Esophagus (tissue), 2 donors: ENCODE results near the gene PARD3B. TPM values are rescaled to one million over a fixed set of nuclear protein-coding genes. Genes with fewer than 3 reads are reported as not detected.

Experiments
- H3K27ac ChIP-seq, 2 donors: one replicate each; pipeline ENCODE4 v1.5.1; 2013; ENCODE audit warnings: low read depth in 2 of 2, mild to moderate bottlenecking in 2 of 2, inconsistent platforms in 1 of 2, low read length in 1 of 2, moderate library complexity in 1 of 2
- H3K27me3 ChIP-seq, 2 donors: one replicate each; pipeline ENCODE4 v1.6.1; 2013; ENCODE audit warnings: low read length in 2 of 2, control low read depth in 1 of 2, mild to moderate bottlenecking in 1 of 2; ENCODE audit not compliant: insufficient read depth in 2 of 2, control insufficient read depth in 1 of 2
- H3K36me3 ChIP-seq, 2 donors: one replicate each; pipeline ENCODE4 v1.6.1; 2013; ENCODE audit warnings: low read length in 1 of 2; ENCODE audit not compliant: control insufficient read depth in 2 of 2, insufficient read depth in 2 of 2
- H3K4me1 ChIP-seq, 2 donors: one replicate each; pipeline ENCODE4 v1.6.1; 2013; ENCODE audit warnings: low read length in 1 of 2; ENCODE audit not compliant: control insufficient read depth in 2 of 2, insufficient read depth in 2 of 2
- H3K4me3 ChIP-seq, 2 donors: one replicate each; pipeline ENCODE4 v1.5.1; 2013; ENCODE audit warnings: low read length in 2 of 2, mild to moderate bottlenecking in 2 of 2, low read depth in 1 of 2, moderate library complexity in 1 of 2
- H3K9me3 ChIP-seq, 2 donors: one replicate each; pipeline ENCODE4 v1.6.1; 2013; ENCODE audit warnings: mild to moderate bottlenecking in 2 of 2, low read depth in 1 of 2, low read length in 1 of 2, moderate library complexity in 1 of 2; ENCODE audit not compliant: control insufficient read depth in 2 of 2, insufficient read depth in 1 of 2
- WGBS, 2 donors: extraction: QIAGEN DNeasy Blood & Tissue Kit; methylation state at CpG; one replicate each; pipeline ENCODE4 v1.1.7; 2013; 5-methylcytosine and 5-hydroxymethylcytosine counted together
- polyA plus RNA-seq, 2 donors: library from polyadenylated mRNA; stranded (reverse); fragments of 200-250 nt; gene quantifications; one replicate each; pipeline ENCODE4 v1.2.3, GENCODE V29; 2013
- donor health status: healthy with polysubstance abuse.
- donor health status: Bipolar disorder and iron deficiency.

PARD3B gene
- polyA plus RNA-seq, 2 donors: 1.2 to 1.3 TPM

DNA sequence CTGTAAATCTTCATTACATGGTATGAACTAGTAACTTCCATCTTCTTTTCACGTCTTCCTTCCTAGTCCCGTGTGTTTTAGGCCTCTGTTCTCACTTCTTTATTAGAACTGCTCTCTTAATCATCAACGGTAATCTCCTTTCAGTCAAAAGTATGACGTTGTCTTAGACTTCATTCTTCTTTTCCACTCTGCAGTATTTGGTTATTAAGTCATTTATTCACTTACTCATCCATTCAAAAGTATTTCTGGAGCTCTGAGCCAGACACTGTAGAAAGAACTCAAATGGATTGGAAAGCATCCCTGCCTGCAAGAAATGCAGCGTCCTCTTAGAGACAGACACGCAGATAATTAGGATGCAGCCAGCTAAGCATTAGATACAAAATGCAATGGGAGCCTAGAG lies 642.5 kb downstream of the PARD3B start:
- Histone ChIP-seq H3K4me3 (no peak overlapping the region), H3K36me3 (no peaks in the 10 kb centered on the region), H3K27me3 (no peaks in the 10 kb centered on the region), H3K27ac (no peak overlapping the region), H3K9me3 (no peaks in the 10 kb centered on the region), H3K4me1 (peaks cover 0 to 2% of the 10 kb centered on the region in 2 donors)
- WGBS, 2 donors: 71 to 82% methylated on average over 6 of the region's 6 CpGs

GRCh38 chr2:205188239-205189138 lies 643.2 kb downstream of the PARD3B start:
- H3K27me3 ChIP-seq: no peaks in the 10 kb centered on the region
- H3K27ac ChIP-seq: no peak overlapping the region
- no peaks in the 10 kb centered on the region for H3K9me3 ChIP-seq
- H3K36me3 ChIP-seq: peaks cover 0 to under 1% of the 10 kb centered on the region in 2 donors
- peaks cover 0 to 2% of the 10 kb centered on the region in 2 donors for H3K4me1 ChIP-seq
- H3K4me3 ChIP-seq: no peak overlapping the region
- 82 to 87% methylated on average over 9 of the region's 9 CpGs for WGBS, 2 donors

GRCh38 chr2:205189301-205189700 lies 644.0 kb downstream of the PARD3B start:
- whole genome bisulfite sequencing, 2 donors: 83 to 88% methylated on average over 7 of the region's 7 CpGs
- Histone ChIP-seq H3K9me3 (no peaks in the 10 kb centered on the region), H3K36me3 (peaks cover 0 to 1% of the 10 kb centered on the region in 2 donors), H3K4me3 (no peak overlapping the region), H3K27me3 (no peaks in the 10 kb centered on the region), H3K27ac (no peak overlapping the region), H3K4me1 (peaks cover 0 to 2% of the 10 kb centered on the region in 2 donors)

DNA sequence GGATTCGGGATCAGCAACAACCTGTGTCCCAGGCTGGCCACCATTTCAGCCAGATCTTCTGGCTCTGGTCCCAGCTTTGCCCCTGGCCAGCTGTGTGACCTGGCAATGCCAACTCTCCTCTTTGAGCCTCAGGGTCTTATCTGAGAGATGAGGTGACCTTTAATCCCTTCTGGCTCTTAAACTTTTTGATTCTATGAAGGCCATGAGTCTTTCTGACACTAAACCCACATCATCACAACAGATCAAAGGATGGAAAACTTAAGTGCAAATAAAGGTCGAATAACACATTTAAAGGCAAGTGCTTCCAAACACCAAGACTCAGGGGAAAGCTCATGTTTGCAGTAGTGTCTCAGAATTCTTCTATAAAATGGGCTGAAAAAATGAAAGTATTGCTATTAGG lies 645.3 kb downstream of the PARD3B start:
- 74% methylated on average over 2 of the region's 2 CpGs for WGBS, 2 donors
- H3K36me3 ChIP-seq: peaks cover 0 to 1% of the 10 kb centered on the region in 2 donors
- H3K9me3 ChIP-seq: no peaks in the 10 kb centered on the region
- no peak overlapping the region for H3K4me3 ChIP-seq
- no peak overlapping the region for H3K27ac ChIP-seq
- H3K27me3 ChIP-seq: no peaks in the 10 kb centered on the region
- H3K4me1 ChIP-seq: peaks cover 0 to 2% of the 10 kb centered on the region in 2 donors

DNA sequence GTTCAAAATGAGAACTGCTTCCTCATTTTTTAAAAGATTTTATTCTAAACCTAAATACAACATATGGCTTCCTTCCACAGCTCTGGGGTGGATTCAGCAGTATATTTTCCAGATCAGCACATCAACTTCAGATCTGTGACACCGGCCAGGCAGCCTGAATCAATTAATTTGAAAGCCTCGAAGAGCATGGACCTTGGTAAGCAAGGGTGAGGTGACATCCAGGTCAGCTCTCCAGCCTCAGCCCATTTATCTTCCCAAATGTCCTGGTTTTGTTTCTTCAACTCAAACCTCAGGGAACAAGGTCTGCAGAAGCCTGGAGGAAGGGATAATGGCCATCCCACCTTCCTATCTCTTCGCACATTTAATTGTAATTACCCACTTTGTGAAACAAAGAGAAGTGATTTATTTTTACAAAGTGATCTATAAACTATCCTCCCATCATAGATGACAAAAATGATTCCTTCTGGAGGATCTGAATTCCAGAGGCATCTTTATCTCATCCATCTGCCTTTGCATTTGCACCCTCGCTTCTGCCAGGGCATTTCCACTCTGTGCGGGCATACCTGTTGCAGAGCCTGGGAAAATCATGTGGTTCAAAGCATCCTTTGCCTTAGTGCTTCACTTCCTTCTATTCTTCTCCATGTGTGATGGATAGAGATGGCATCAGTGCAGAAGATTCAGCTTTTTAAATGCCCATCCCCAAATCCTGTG lies 648.0 kb downstream of the PARD3B start:
- Histone ChIP-seq H3K27ac (no peak overlapping the region), H3K9me3 (no peaks in the 10 kb centered on the region), H3K4me1 (peaks cover 0 to under 1% of the 10 kb centered on the region in 2 donors), H3K4me3 (no peak overlapping the region), H3K27me3 (no peaks in the 10 kb centered on the region), H3K36me3 (peaks cover 0 to 1% of the 10 kb centered on the region in 2 donors)
- 77 to 79% methylated on average over 5 of the region's 5 CpGs for WGBS, 2 donors

- H3K27ac ChIP-seq: no peak overlapping the region
- H3K36me3 ChIP-seq: peaks cover 0 to 1% of the 10 kb centered on the region in 2 donors
- WGBS, 2 donors: 83 to 85% methylated on average over 4 of the region's 4 CpGs
- no peaks in the 10 kb centered on the region for H3K4me1 ChIP-seq
- no peaks in the 10 kb centered on the region for H3K9me3 ChIP-seq
- H3K4me3 ChIP-seq: no peak overlapping the region
- no peaks in the 10 kb centered on the region for H3K27me3 ChIP-seq
Measured at GRCh38 chr2:205193836-205194228, 648.6 kb downstream of the PARD3B start.

- Histone ChIP-seq H3K27me3 (no peaks in the 10 kb centered on the region), H3K4me1 (no peaks in the 10 kb centered on the region), H3K36me3 (peaks cover 0 to 1% of the 10 kb centered on the region in 2 donors), H3K4me3 (no peak overlapping the region), H3K9me3 (no peaks in the 10 kb centered on the region), H3K27ac (no peak overlapping the region)
Measured at GRCh38 chr2:205197468-205198139, 652.3 kb downstream of the PARD3B start.

DNA sequence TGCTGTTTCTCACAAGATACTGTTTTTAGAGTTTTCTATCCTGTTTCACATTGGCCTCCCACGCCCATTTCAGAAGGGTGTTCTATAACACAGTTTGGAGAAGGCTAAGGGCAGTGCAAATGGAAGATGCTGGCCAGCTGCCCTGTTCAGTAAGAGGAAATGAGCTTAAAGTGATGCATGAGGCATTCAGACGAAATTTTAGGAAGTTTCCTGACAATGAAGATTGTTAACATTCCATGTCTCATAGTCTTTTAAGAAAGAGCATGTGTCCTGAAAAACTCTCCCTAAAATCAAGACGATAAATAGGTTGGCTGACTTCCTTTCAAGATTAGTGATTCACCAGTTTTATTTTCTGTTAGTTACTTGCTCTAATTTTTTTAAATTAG lies 652.9 kb downstream of the PARD3B start:
- WGBS, 2 donors: 37 to 53% methylated on average over 3 of the region's 3 CpGs
- no peaks in the 10 kb centered on the region for H3K4me1 ChIP-seq
- H3K36me3 ChIP-seq: peaks cover 0 to 1% of the 10 kb centered on the region in 2 donors
- H3K27me3 ChIP-seq: no peaks in the 10 kb centered on the region
- no peak overlapping the region for H3K27ac ChIP-seq
- H3K4me3 ChIP-seq: no peak overlapping the region
- no peaks in the 10 kb centered on the region for H3K9me3 ChIP-seq

DNA sequence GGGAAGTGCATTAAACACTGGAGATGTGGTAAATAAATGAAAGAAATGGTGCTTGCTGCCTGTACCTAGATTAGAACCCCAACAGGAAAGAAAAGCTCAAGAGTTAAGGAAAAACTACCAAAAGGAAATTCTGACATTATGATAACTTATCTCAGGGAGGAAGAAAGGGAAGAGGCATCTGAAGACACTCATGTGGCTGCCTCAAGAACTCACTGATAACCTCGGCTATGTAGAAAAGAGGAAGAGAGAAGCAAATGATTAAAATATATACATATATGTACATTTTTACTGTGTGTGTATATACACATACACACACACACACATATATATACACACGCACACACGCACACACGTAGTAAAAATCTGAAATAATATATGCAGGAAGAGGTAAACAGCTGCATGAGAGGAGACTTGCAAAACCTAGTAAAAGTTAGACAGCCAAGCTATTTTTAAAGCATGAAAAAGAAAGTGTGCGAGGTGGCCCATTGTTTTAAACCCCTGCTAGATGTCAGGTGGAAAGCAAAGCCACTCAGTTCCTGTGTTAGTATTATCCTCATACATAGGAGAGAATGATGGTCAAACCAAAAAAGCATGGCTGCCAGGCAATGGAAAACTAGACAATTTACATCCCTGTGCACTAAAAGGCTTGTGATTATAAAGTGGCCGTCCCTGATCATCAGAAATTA lies 654.0 kb downstream of the PARD3B start:
- H3K27me3 ChIP-seq: no peaks in the 10 kb centered on the region
- no peaks in the 10 kb centered on the region for H3K9me3 ChIP-seq
- no peaks in the 10 kb centered on the region for H3K36me3 ChIP-seq
- H3K27ac ChIP-seq: no peak overlapping the region
- H3K4me1 ChIP-seq: no peaks in the 10 kb centered on the region
- H3K4me3 ChIP-seq: no peak overlapping the region
- WGBS, 2 donors: 88 to 91% methylated on average over 6 of the region's 6 CpGs
